Measurements from ENCODE around the gene TBX2.
"Not testable (repeated sequence)": the region's sequence is repeated elsewhere in the genome, so short reads cannot be mapped to it uniquely, and the experiment has no call there.

The TBX2 gene

GRCh38 chr17:61431594-61432311 is 32.1 kb downstream of the TBX2 start:
- no peak for DNase-seq (ENCODE audit: low read depth, low spot score)

GRCh38 chr17:61436273-61436672 is 36.6 kb downstream of the TBX2 start:
- no peak for DNase-seq (ENCODE audit: low read depth, low spot score)

GRCh38 chr17:61436995-61437704 is 37.5 kb downstream of the TBX2 start:
- DNase-seq (ENCODE audit: low read depth, low spot score): no peak

- DNase-seq (ENCODE audit: low read depth, low spot score): no peak
Measured at GRCh38 chr17:61440697-61441096, 41.1 kb downstream of the TBX2 start.

GRCh38 chr17:61441507-61441906 is 41.9 kb downstream of the TBX2 start:
- DNase-seq (ENCODE audit: low read depth, low spot score): not testable (repeated sequence)

- no peak for DNase-seq (ENCODE audit: low read depth, low spot score)
Measured at GRCh38 chr17:61442136-61442775, 42.6 kb downstream of the TBX2 start.

GRCh38 chr17:61442878-61443474 is 43.3 kb downstream of the TBX2 start:
- DNase-seq (ENCODE audit: low read depth, low spot score): no peak

- no peak for DNase-seq (ENCODE audit: low read depth, low spot score)
Measured at GRCh38 chr17:61443475-61443882, 43.8 kb downstream of the TBX2 start.

- no peak for DNase-seq (ENCODE audit: low read depth, low spot score)
Measured at GRCh38 chr17:61444075-61444474, 44.4 kb downstream of the TBX2 start.

- no peak for DNase-seq (ENCODE audit: low read depth, low spot score)
Measured at GRCh38 chr17:61444831-61445230, 45.2 kb downstream of the TBX2 start.

GRCh38 chr17:61447358-61447757 is 47.7 kb downstream of the TBX2 start:
- DNase-seq (ENCODE audit: low read depth, low spot score): no peak

GRCh38 chr17:61448042-61448441 is 48.4 kb downstream of the TBX2 start:
- no peak for DNase-seq (ENCODE audit: low read depth, low spot score)

- not testable (repeated sequence) for DNase-seq (ENCODE audit: low read depth, low spot score)
Measured at GRCh38 chr17:61449140-61449539, 49.5 kb downstream of the TBX2 start.

GRCh38 chr17:61449707-61450640 is 50.3 kb downstream of the TBX2 start:
- DNase-seq (ENCODE audit: low read depth, low spot score): no peak

GRCh38 chr17:61450641-61451537 is 51.2 kb downstream of the TBX2 start:
- DNase-seq (ENCODE audit: low read depth, low spot score): no peak

- DNase-seq (ENCODE audit: low read depth, low spot score): no peak
Measured at GRCh38 chr17:61451538-61452300, 52.1 kb downstream of the TBX2 start.

GRCh38 chr17:61452301-61453290 is 53.0 kb downstream of the TBX2 start, which contains the start of gene TBX4:
Gene TBX4, plus strand, starts transcription at chr17:61452422. Its CDS starts 4,069 bp downstream, at chr17:61456491.
- DNase-seq (ENCODE audit: low read depth, low spot score): no peak
